GM23338 (cell line): Measurements from ENCODE around the gene ACSBG1. TPM values are rescaled to one million over a fixed set of nuclear protein-coding genes. Genes with fewer than 3 reads are reported as not detected.

Experiments used
- ATAC-seq: fragments of 200-7000 bp; cut with Tn5 transposase; 3 replicates; pipeline ENCODE4 v1.9.1; 2020
- DNase-seq: peaks from one replicate; pipeline ENCODE4 v3.0.0-alpha.2; 2015; ENCODE audit warnings: low spot score
- H2AFZ ChIP-seq: fragments of 200-600 bp; sonication (generic); 2 replicates; pipeline ENCODE4 v1.8.0; 2016; ENCODE audit warnings: antibody characterized with exemption, mild to moderate bottlenecking, moderate library complexity
- H3F3A ChIP-seq: fragments of 200-600 bp; sonication (generic); replicated peaks from 2 replicates; pipeline ENCODE4 v1.8.0; 2017; ENCODE audit warnings: antibody characterized with exemption, mixed run types, low read depth
- H3K27ac ChIP-seq: fragments of 200-600 bp; sonication (generic); 2 replicates; pipeline ENCODE4 v1.6.1; 2016; ENCODE audit warnings: low read depth
- H3K27me3 ChIP-seq: fragments of 200-600 bp; sonication (generic); 2 replicates; pipeline ENCODE4 v1.8.0; 2016; ENCODE audit warnings: mild to moderate bottlenecking, mixed run types, moderate library complexity; ENCODE audit not compliant: insufficient read depth
- H3K36me3 ChIP-seq: fragments of 200-600 bp; sonication (generic); 2 replicates; pipeline ENCODE4 v1.8.0; 2016; ENCODE audit warnings: mild to moderate bottlenecking; ENCODE audit not compliant: insufficient read depth
- H3K4me1 ChIP-seq: fragments of 200-600 bp; sonication (generic); 2 replicates; pipeline ENCODE4 v1.8.0; 2016; ENCODE audit warnings: mild to moderate bottlenecking, moderate library complexity; ENCODE audit not compliant: insufficient read depth
- H3K4me2 ChIP-seq: fragments of 200-600 bp; sonication (generic); 2 replicates; pipeline ENCODE4 v1.7.1; 2017; ENCODE audit warnings: mixed run types
- H3K4me3 ChIP-seq: fragments of 200-600 bp; sonication (generic); 2 replicates; pipeline ENCODE4 v1.6.1; 2016; ENCODE audit warnings: mixed run types
- H3K79me2 ChIP-seq: fragments of 200-600 bp; sonication (generic); replicated peaks from 2 replicates; pipeline ENCODE4 v1.8.0; 2017; ENCODE audit warnings: mild to moderate bottlenecking; ENCODE audit not compliant: insufficient read depth
- H3K9me2 ChIP-seq: fragments of 200-600 bp; sonication (generic); 2 replicates; pipeline ENCODE4 v1.8.0; 2017; ENCODE audit not compliant: insufficient read depth
- H4K20me1 ChIP-seq: fragments of 200-600 bp; sonication (generic); replicated peaks from 2 replicates; pipeline ENCODE4 v1.8.0; 2017; ENCODE audit warnings: mild to moderate bottlenecking; ENCODE audit not compliant: insufficient read depth
- H3K27ac Mint-ChIP-seq: 2 replicates; pipeline ENCODE4 v1.8.0; 2020; ENCODE audit warnings: inconsistent platforms, mild to moderate bottlenecking, moderate library complexity, mixed read lengths
- H3K27me3 Mint-ChIP-seq: 3 replicates; pipeline ENCODE4 v1.8.0; 2022; ENCODE audit warnings: low read depth, mild to moderate bottlenecking, moderate library complexity, mixed read lengths, inconsistent platforms; ENCODE audit not compliant: insufficient read depth, poor library complexity
- H3K36me3 Mint-ChIP-seq: 3 replicates; pipeline ENCODE4 v1.8.0; 2021; ENCODE audit warnings: low read depth, mild to moderate bottlenecking, inconsistent platforms, moderate library complexity, mixed read lengths
- H3K4me1 Mint-ChIP-seq: 3 replicates; pipeline ENCODE4 v1.8.0; 2020; ENCODE audit warnings: mild to moderate bottlenecking, inconsistent platforms, mixed read lengths
- H3K4me3 Mint-ChIP-seq: 3 replicates; pipeline ENCODE4 v1.8.0; 2021; ENCODE audit warnings: moderate library complexity, mild to moderate bottlenecking, inconsistent platforms, mixed read lengths
- H3K9me3 Mint-ChIP-seq: 3 replicates; pipeline ENCODE4 v1.8.0; 2020; ENCODE audit warnings: moderate library complexity, mild to moderate bottlenecking, inconsistent platforms, mixed read lengths
- CREB1 ChIP-seq: fragments of 250-450 bp; sonication (Bioruptor Pico); IDR thresholded peaks from 2 replicates; pipeline ENCODE4 v1.5.0; 2020; ENCODE audit warnings: low read depth, mild to moderate bottlenecking, moderate library complexity
- EZH2 ChIP-seq: fragments of 200-600 bp; sonication (generic); IDR thresholded peaks from one replicate; pipeline ENCODE4 v1.8.0; 2017; ENCODE audit warnings: antibody characterized with exemption, mild to moderate bottlenecking, low read depth; ENCODE audit not compliant: unreplicated experiment
- EZH2phosphoT487 ChIP-seq: fragments of 200-600 bp; sonication (generic); IDR thresholded peaks from one replicate; pipeline ENCODE4 v1.8.1; 2018; ENCODE audit warnings: antibody characterized with exemption; ENCODE audit not compliant: unreplicated experiment
- JUNB ChIP-seq: IDR thresholded peaks from one replicate; pipeline ENCODE4 v1.6.1; 2016; ENCODE audit warnings: antibody characterized with exemption; ENCODE audit not compliant: unreplicated experiment
- NANOG ChIP-seq: IDR thresholded peaks from 2 replicates; pipeline ENCODE4 v1.6.1; 2016; ENCODE audit warnings: antibody characterized with exemption, borderline replicate concordance
- POLR2AphosphoS5 ChIP-seq: IDR thresholded peaks from 2 replicates; pipeline ENCODE4 v1.6.1; 2016; ENCODE audit warnings: antibody characterized with exemption, low read depth
- STAT1 ChIP-seq: IDR thresholded peaks from one replicate; pipeline ENCODE4 v1.6.1; 2016; ENCODE audit warnings: antibody characterized with exemption; ENCODE audit not compliant: unreplicated experiment
- ZNF114 ChIP-seq: fragments of 250-450 bp; sonication (Bioruptor Pico); IDR thresholded peaks from 2 replicates; pipeline ENCODE4 v1.5.0; 2020; ENCODE audit warnings: mild to moderate bottlenecking, moderate library complexity
- ZNF331 ChIP-seq: fragments of 250-450 bp; sonication (Bioruptor Pico); IDR thresholded peaks from 2 replicates; pipeline ENCODE4 v1.5.0; 2020; ENCODE audit warnings: low read depth, mild to moderate bottlenecking, moderate library complexity
- polyA plus RNA-seq: library from polyadenylated mRNA; unstranded; fragments of >200 nt; fragmentation: Nextera tagmentation; extraction: Ambion mirVana; gene quantifications from 2 replicates; pipeline ENCODE4 v1.2.1, GENCODE V29; 2016
- total RNA-seq: library from RNA; depleted of rRNA; stranded (reverse); fragments of >200 nt; shearing (Covaris generic); gene quantifications from 2 replicates; pipeline ENCODE4 v1.2.3, GENCODE V29; 2014
- TF ChIP-seq, protein P1 (sequence below): IDR thresholded peaks from one replicate; pipeline ENCODE4 v1.6.1; 2018; ENCODE audit warnings: antibody characterized with exemption; ENCODE audit not compliant: unreplicated experiment
- TF ChIP-seq, protein P2 (sequence below): IDR thresholded peaks from 2 replicates; pipeline ENCODE4 v1.6.1; 2016; ENCODE audit warnings: antibody characterized with exemption
- TF ChIP-seq, protein P3 (sequence below), 2 experiments: fragments of 200-600 bp in 1 of 2; sonication (generic) in 1 of 2; conservative IDR thresholded peaks; 2 replicates each; pipeline versions ENCODE4 v1.5.1 to v1.6.1; 2016 to 2017; ENCODE audit warnings: antibody characterized with exemption in 2 of 2, low read depth in 2 of 2, mild to moderate bottlenecking in 2 of 2, moderate library complexity in 1 of 2
- TF ChIP-seq, protein P4 (sequence below): fragments of 250-450 bp; sonication (Bioruptor Pico); IDR thresholded peaks from 2 replicates; pipeline ENCODE4 v1.5.0; 2020; ENCODE audit warnings: mild to moderate bottlenecking, moderate library complexity

ACSBG1 gene
- total and polyA plus RNA-seq, 2 experiments from 2014 or later: 1.9 to 10.0 TPM

DNA sequence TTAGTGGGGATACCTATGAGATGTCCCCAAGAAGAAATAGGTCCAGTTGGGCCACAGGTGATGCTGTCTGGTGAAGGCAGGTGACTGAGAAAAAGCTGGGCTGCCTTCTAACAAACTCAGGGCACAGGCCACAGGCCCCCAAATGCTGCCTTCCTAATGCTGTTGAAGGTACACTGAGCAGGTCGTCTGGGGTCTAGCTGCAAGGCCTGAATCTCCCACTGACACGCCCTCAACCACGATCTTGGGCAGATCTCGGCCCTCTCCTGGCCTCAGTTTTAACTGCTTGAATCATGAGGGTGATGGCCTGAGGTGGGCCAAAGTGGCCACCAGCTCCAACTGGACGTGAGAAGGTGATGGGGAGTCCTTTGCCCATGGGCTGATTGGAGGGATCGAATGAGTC lies 2.1 kb upstream of the ACSBG1 start:
- H3K27ac Mint-ChIP-seq: no peak overlapping the region
- H4K20me1 ChIP-seq: no peaks in the 10 kb centered on the region
- TF ChIP-seq, protein P1, sequence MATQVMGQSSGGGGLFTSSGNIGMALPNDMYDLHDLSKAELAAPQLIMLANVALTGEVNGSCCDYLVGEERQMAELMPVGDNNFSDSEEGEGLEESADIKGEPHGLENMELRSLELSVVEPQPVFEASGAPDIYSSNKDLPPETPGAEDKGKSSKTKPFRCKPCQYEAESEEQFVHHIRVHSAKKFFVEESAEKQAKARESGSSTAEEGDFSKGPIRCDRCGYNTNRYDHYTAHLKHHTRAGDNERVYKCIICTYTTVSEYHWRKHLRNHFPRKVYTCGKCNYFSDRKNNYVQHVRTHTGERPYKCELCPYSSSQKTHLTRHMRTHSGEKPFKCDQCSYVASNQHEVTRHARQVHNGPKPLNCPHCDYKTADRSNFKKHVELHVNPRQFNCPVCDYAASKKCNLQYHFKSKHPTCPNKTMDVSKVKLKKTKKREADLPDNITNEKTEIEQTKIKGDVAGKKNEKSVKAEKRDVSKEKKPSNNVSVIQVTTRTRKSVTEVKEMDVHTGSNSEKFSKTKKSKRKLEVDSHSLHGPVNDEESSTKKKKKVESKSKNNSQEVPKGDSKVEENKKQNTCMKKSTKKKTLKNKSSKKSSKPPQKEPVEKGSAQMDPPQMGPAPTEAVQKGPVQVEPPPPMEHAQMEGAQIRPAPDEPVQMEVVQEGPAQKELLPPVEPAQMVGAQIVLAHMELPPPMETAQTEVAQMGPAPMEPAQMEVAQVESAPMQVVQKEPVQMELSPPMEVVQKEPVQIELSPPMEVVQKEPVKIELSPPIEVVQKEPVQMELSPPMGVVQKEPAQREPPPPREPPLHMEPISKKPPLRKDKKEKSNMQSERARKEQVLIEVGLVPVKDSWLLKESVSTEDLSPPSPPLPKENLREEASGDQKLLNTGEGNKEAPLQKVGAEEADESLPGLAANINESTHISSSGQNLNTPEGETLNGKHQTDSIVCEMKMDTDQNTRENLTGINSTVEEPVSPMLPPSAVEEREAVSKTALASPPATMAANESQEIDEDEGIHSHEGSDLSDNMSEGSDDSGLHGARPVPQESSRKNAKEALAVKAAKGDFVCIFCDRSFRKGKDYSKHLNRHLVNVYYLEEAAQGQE: no peak
- TF ChIP-seq, protein P2, sequence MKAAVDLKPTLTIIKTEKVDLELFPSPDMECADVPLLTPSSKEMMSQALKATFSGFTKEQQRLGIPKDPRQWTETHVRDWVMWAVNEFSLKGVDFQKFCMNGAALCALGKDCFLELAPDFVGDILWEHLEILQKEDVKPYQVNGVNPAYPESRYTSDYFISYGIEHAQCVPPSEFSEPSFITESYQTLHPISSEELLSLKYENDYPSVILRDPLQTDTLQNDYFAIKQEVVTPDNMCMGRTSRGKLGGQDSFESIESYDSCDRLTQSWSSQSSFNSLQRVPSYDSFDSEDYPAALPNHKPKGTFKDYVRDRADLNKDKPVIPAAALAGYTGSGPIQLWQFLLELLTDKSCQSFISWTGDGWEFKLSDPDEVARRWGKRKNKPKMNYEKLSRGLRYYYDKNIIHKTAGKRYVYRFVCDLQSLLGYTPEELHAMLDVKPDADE: no peak
- TF ChIP-seq ZNF114 (CRISPR knock-in tag): no peak
- no peak for TF ChIP-seq EZH2
- TF ChIP-seq, protein P3, sequence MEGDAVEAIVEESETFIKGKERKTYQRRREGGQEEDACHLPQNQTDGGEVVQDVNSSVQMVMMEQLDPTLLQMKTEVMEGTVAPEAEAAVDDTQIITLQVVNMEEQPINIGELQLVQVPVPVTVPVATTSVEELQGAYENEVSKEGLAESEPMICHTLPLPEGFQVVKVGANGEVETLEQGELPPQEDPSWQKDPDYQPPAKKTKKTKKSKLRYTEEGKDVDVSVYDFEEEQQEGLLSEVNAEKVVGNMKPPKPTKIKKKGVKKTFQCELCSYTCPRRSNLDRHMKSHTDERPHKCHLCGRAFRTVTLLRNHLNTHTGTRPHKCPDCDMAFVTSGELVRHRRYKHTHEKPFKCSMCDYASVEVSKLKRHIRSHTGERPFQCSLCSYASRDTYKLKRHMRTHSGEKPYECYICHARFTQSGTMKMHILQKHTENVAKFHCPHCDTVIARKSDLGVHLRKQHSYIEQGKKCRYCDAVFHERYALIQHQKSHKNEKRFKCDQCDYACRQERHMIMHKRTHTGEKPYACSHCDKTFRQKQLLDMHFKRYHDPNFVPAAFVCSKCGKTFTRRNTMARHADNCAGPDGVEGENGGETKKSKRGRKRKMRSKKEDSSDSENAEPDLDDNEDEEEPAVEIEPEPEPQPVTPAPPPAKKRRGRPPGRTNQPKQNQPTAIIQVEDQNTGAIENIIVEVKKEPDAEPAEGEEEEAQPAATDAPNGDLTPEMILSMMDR (conservative IDR thresholded peaks at IDR 0.05; ENCODE audit: low read depth in 2 of 2): no peak
- TF ChIP-seq POLR2AphosphoS5: no peak
- no peak for TF ChIP-seq JUNB
- no peak for TF ChIP-seq CREB1 (CRISPR knock-in tag)
- no peak for TF ChIP-seq ZNF331 (CRISPR knock-in tag)
- no peak for TF ChIP-seq NANOG
- TF ChIP-seq, protein P4, sequence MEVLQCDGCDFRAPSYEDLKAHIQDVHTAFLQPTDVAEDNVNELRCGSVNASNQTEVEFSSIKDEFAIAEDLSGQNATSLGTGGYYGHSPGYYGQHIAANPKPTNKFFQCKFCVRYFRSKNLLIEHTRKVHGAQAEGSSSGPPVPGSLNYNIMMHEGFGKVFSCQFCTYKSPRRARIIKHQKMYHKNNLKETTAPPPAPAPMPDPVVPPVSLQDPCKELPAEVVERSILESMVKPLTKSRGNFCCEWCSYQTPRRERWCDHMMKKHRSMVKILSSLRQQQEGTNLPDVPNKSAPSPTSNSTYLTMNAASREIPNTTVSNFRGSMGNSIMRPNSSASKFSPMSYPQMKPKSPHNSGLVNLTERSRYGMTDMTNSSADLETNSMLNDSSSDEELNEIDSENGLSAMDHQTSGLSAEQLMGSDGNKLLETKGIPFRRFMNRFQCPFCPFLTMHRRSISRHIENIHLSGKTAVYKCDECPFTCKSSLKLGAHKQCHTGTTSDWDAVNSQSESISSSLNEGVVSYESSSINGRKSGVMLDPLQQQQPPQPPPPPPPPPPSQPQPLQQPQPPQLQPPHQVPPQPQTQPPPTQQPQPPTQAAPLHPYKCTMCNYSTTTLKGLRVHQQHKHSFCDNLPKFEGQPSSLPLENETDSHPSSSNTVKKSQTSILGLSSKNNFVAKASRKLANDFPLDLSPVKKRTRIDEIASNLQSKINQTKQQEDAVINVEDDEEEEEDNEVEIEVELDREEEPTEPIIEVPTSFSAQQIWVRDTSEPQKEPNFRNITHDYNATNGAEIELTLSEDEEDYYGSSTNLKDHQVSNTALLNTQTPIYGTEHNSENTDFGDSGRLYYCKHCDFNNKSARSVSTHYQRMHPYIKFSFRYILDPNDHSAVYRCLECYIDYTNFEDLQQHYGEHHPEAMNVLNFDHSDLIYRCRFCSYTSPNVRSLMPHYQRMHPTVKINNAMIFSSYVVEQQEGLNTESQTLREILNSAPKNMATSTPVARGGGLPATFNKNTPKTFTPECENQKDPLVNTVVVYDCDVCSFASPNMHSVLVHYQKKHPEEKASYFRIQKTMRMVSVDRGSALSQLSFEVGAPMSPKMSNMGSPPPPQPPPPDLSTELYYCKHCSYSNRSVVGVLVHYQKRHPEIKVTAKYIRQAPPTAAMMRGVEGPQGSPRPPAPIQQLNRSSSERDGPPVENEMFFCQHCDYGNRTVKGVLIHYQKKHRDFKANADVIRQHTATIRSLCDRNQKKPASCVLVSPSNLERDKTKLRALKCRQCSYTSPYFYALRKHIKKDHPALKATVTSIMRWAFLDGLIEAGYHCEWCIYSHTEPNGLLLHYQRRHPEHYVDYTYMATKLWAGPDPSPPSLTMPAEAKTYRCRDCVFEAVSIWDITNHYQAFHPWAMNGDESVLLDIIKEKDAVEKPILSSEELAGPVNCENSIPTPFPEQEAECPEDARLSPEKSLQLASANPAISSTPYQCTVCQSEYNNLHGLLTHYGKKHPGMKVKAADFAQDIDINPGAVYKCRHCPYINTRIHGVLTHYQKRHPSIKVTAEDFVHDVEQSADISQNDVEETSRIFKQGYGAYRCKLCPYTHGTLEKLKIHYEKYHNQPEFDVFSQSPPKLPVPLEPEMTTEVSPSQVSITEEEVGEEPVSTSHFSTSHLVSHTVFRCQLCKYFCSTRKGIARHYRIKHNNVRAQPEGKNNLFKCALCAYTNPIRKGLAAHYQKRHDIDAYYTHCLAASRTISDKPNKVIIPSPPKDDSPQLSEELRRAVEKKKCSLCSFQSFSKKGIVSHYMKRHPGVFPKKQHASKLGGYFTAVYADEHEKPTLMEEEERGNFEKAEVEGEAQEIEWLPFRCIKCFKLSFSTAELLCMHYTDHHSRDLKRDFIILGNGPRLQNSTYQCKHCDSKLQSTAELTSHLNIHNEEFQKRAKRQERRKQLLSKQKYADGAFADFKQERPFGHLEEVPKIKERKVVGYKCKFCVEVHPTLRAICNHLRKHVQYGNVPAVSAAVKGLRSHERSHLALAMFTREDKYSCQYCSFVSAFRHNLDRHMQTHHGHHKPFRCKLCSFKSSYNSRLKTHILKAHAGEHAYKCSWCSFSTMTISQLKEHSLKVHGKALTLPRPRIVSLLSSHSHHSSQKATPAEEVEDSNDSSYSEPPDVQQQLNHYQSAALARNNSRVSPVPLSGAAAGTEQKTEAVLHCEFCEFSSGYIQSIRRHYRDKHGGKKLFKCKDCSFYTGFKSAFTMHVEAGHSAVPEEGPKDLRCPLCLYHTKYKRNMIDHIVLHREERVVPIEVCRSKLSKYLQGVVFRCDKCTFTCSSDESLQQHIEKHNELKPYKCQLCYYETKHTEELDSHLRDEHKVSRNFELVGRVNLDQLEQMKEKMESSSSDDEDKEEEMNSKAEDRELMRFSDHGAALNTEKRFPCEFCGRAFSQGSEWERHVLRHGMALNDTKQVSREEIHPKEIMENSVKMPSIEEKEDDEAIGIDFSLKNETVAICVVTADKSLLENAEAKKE (CRISPR knock-in tag): no peak
- no peak for TF ChIP-seq EZH2phosphoT487
- no peak for TF ChIP-seq STAT1

More for the DNA sequence above, 2.1 kb upstream of the ACSBG1 start:
- H3K9me2 ChIP-seq: peaks cover 6% of the 10 kb centered on the region; the same call in 1 of the 2 replicates
- H3K27me3 ChIP-seq: no peaks in the 10 kb centered on the region
- Mint-ChIP-seq H3K27me3 (peaks cover 21% of the 10 kb centered on the region), H3K9me3 (no peaks in the 10 kb centered on the region), H3K4me3 (no peak overlapping the region), H3K36me3 (no peaks in the 10 kb centered on the region), H3K4me1 (peaks cover 34% of the 10 kb centered on the region)
- no peak for ATAC-seq
- H3K79me2 ChIP-seq: no peaks in the 10 kb centered on the region
- no peak overlapping the region for H3K4me3 ChIP-seq
- no peak for DNase-seq
- no peak overlapping the region for H3K4me2 ChIP-seq
- H3K4me1 ChIP-seq: peaks cover 30% of the 10 kb centered on the region
- no peak overlapping the region for H2AFZ ChIP-seq
- peaks cover 5% of the 10 kb centered on the region; the same call in 1 of the 2 replicates for H3F3A ChIP-seq
- H3K27ac ChIP-seq: no peak overlapping the region
- no peaks in the 10 kb centered on the region for H3K36me3 ChIP-seq
